Nephron progenitor cell (in vitro differentiated cells): ENCODE measurements around the gene PXN.

Experiments used
- DNase-seq: peaks from one replicate; pipeline ENCODE4 v3.0.0; 2021
- H3K27ac Mint-ChIP-seq: 2 replicates; pipeline ENCODE4 v1.8.0; 2021; ENCODE audit warnings: mild to moderate bottlenecking, moderate library complexity, mixed read lengths
- H3K27me3 Mint-ChIP-seq: 2 replicates; pipeline ENCODE4 v1.8.0; 2021; ENCODE audit warnings: mild to moderate bottlenecking, low read depth, mixed read lengths; ENCODE audit not compliant: poor library complexity
- H3K36me3 Mint-ChIP-seq: 2 replicates; pipeline ENCODE4 v1.8.0; 2021; ENCODE audit warnings: low read depth, mixed read lengths
- H3K4me1 Mint-ChIP-seq: 2 replicates; pipeline ENCODE4 v1.8.0; 2021; ENCODE audit warnings: mixed read lengths
- H3K4me3 Mint-ChIP-seq: 2 replicates; pipeline ENCODE4 v1.8.0; 2021; ENCODE audit warnings: mild to moderate bottlenecking, moderate library complexity, mixed read lengths
- H3K9me3 Mint-ChIP-seq: 2 replicates; pipeline ENCODE4 v1.8.0; 2021; ENCODE audit warnings: mild to moderate bottlenecking, moderate library complexity, mixed read lengths
- TF ChIP-seq, protein P1 (sequence below): fragments of 200-600 bp; sonication (generic); IDR thresholded peaks from 2 replicates; pipeline ENCODE4 v1.5.0; 2021; ENCODE audit warnings: antibody characterized with exemption

The PXN gene

GRCh38 chr12:120235369-120236323 lies 29.9 kb downstream of the PXN start:
- Mint-ChIP-seq H3K27me3 (no peaks in the 10 kb centered on the region), H3K36me3 (no peaks in the 10 kb centered on the region), H3K4me3 (peak overlapping the region; percentile 60), H3K9me3 (no peaks in the 10 kb centered on the region), H3K27ac (peak overlapping the region; percentile 98), H3K4me1 (peaks cover 77% of the 10 kb centered on the region)
- TF ChIP-seq, protein P1, sequence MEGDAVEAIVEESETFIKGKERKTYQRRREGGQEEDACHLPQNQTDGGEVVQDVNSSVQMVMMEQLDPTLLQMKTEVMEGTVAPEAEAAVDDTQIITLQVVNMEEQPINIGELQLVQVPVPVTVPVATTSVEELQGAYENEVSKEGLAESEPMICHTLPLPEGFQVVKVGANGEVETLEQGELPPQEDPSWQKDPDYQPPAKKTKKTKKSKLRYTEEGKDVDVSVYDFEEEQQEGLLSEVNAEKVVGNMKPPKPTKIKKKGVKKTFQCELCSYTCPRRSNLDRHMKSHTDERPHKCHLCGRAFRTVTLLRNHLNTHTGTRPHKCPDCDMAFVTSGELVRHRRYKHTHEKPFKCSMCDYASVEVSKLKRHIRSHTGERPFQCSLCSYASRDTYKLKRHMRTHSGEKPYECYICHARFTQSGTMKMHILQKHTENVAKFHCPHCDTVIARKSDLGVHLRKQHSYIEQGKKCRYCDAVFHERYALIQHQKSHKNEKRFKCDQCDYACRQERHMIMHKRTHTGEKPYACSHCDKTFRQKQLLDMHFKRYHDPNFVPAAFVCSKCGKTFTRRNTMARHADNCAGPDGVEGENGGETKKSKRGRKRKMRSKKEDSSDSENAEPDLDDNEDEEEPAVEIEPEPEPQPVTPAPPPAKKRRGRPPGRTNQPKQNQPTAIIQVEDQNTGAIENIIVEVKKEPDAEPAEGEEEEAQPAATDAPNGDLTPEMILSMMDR = peak; percentile 51
- peak; percentile 43 for DNase-seq

GRCh38 chr12:120234643-120235368 lies 30.7 kb downstream of the PXN start:
- H3K4me1 Mint-ChIP-seq = peaks cover 77% of the 10 kb centered on the region
- H3K36me3 Mint-ChIP-seq = no peaks in the 10 kb centered on the region
- TF ChIP-seq, protein P1 = peak; percentile 37
- peak; percentile 60 for DNase-seq
- H3K4me3 Mint-ChIP-seq = peak overlapping the region; percentile 23
- H3K27me3 Mint-ChIP-seq = no peaks in the 10 kb centered on the region
- peak overlapping the region; percentile 98 for H3K27ac Mint-ChIP-seq
- no peaks in the 10 kb centered on the region for H3K9me3 Mint-ChIP-seq

DNA sequence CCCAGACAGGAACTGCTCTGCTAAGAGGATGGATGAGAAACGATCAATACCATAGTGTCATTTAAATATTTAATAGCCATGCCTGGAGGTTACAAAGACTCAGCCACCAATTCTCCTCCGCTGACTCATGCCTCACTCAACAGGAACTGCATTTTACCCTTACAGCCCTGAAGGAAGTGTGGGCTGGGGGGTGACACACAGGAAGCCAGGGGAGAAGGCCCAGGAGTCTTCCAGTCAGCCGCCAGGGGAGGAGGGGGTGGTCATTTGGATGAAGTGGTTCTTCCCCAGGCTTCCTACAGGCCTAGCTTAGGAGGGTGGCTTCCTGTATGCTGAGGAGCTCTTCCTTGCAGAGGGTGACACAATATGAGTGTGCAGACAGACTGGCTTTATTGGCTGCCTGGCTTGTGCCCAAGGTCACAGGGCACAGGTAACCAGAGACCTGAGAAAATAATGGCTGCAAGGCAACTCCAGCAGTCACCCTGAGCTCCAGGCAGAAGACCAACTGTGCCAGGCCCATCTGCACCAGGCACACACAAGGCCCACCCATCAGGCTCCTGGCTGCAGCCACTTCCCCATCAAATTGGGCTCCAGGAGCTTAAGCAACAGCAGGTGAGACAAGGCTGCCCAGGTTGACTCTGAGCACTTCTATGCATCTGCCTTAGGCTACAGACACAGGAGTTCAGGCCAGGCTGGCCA lies 34.1 kb downstream of the PXN start:
- peak overlapping the region; percentile 98 for H3K27ac Mint-ChIP-seq
- H3K27me3 Mint-ChIP-seq = no peaks in the 10 kb centered on the region
- peaks cover 97% of the 10 kb centered on the region for H3K4me1 Mint-ChIP-seq
- DNase-seq = no peak
- peak overlapping the region; percentile 65 for H3K4me3 Mint-ChIP-seq
- TF ChIP-seq, protein P1 = no peak
- H3K36me3 Mint-ChIP-seq = no peaks in the 10 kb centered on the region
- H3K9me3 Mint-ChIP-seq = no peaks in the 10 kb centered on the region

DNA sequence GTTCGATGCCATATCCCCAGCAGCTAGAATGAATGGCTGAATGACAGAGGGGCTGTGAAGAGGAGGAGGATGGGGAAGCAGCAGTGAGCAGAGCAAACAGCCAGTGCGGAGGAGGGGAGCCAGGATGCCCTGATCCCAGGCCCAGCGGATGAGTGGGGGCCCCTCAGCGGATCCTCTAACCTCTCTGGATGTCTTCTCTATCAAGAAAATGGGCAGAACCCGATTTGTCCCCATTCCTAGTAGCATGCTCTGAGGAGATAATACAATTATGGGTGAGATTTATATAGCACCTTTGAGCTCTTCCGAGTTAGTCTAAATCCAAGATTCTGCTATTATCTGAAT lies 34.6 kb downstream of the PXN start:
- H3K27me3 Mint-ChIP-seq = no peaks in the 10 kb centered on the region
- no peaks in the 10 kb centered on the region for H3K36me3 Mint-ChIP-seq
- peak overlapping the region; percentile 98 for H3K27ac Mint-ChIP-seq
- TF ChIP-seq, protein P1 = no peak
- H3K4me3 Mint-ChIP-seq = peak overlapping the region; percentile 63
- H3K9me3 Mint-ChIP-seq = no peaks in the 10 kb centered on the region
- peaks cover 99% of the 10 kb centered on the region for H3K4me1 Mint-ChIP-seq
- no peak for DNase-seq

DNA sequence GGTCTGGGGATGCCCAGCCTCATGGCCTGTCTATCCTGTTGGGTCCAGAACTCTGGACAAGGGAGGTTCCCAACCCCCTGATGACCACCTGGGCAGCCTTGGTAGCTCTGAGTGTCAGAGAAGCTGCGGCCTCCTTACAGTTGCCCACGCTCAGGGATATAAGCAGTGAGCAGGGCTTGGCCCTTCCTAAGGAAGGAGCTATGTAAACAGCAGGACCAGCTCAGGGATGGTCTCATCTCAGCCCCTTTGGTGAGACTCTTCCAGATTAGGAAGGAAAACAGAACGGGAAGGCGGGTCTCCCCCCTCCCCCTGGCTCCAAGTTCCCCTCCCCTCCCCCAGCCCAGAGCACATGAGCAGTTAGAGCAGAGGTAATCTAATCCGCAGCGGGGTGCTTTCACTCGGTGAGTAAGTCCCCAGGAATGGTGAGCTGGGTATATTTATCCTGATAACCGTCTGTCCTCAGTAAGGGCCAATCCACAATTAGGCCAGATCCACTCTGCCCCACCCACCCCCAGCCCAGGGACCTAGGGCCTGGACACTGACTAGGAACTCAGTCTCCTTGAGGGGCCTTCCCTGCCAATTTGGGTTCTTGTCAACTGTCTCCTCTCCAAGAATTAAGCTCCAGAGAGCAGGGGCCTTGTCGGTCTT lies 35.1 kb downstream of the PXN start:
- peak; percentile 57 for DNase-seq
- H3K4me1 Mint-ChIP-seq = peaks cover 99% of the 10 kb centered on the region
- TF ChIP-seq, protein P1 = no peak

More for the DNA sequence above, 35.1 kb downstream of the PXN start:
- Mint-ChIP-seq H3K9me3 (no peaks in the 10 kb centered on the region), H3K27ac (peak overlapping the region; percentile 98), H3K4me3 (peak overlapping the region; percentile 63), H3K36me3 (no peaks in the 10 kb centered on the region), H3K27me3 (no peaks in the 10 kb centered on the region)
